Thyroid gland (tissue), 4 donors: ENCODE data around the gene CARD14.

Source experiments
- CTCF ChIP-seq, 6 experiments: fragments of 200-600 bp in 3 of 6; fragments of 450-650 bp in 3 of 6; sonication (generic) in 3 of 6; IDR thresholded peaks; one replicate each; pipeline ENCODE4 v1.5.1; 2016 to 2019; ENCODE audit warnings: antibody characterized with exemption in 6 of 6, mild to moderate bottlenecking in 2 of 6, inconsistent platforms in 1 of 6, moderate library complexity in 1 of 6
- POLR2A ChIP-seq, 2 donors: fragments of 450-650 bp; IDR thresholded peaks; one replicate each; pipeline ENCODE4 v1.6.1; 2017; ENCODE audit warnings: antibody characterized with exemption in 2 of 2, mild to moderate bottlenecking in 2 of 2, moderate library complexity in 1 of 2

- no peak for TF ChIP-seq CTCF (IDR thresholded peaks at IDR 0.05)
- no peak for TF ChIP-seq POLR2A (IDR thresholded peaks at IDR 0.05)
These were observed 67.1 kb downstream of the CARD14 start for GRCh38 chr17:80236911-80237310.
